ENCODE measurements around the gene EPHB2. TPM values are rescaled to one million over a fixed set of nuclear protein-coding genes. Genes with fewer than 3 reads are reported as not detected.

Gene EPHB2
- total and polyA plus RNA-seq, 2 of the 4 experiments (the other 2 are of a cell fraction), result 52.3 to 58.8 TPM

GRCh38 chr1:22824466-22824865, 113.8 kb downstream of the EPHB2 start:
- ATAC-seq (ENCODE audit: low read depth), result no peak
- intact Hi-C loops (cut with micrococcal nuclease), result no loop called here
- 90% methylated on average over 2 of the region's 10 CpGs; no CpG with 5 or more reads in 1 of the 2 experiments for WGBS, 2 experiments (ENCODE audit: extremely low coverage in 2 of 2, insufficient read length in 1 of 2)

More at GRCh38 chr1:22824466-22824865, 113.8 kb downstream of the EPHB2 start:
- Histone ChIP-seq H3K14ac (replicated peaks; ENCODE audit: low read depth, low read length) (no peak overlapping the region), H3K9me3 (ENCODE audit: control insufficient read depth, insufficient read depth, low read length) (no peaks in the 10 kb centered on the region), H2BK5ac (ENCODE audit: low read depth, low read length, poor library complexity, severe bottlenecking) (no peak overlapping the region), H2AFZ (replicated peaks; ENCODE audit: low read length, poor library complexity) (no peak overlapping the region), H4K8ac (ENCODE audit: low read depth in 2 of 2, low read length in 2 of 2) (no peak overlapping the region), H3K56ac (ENCODE audit: extremely low read depth, insufficient read depth, low read length) (no peak overlapping the region), H3K4me1 (ENCODE audit: control insufficient read depth, insufficient read depth, low read length) (peaks cover 24% of the 10 kb centered on the region), H2BK120ac (ENCODE audit: low read depth, low read length) (no peak overlapping the region), H2BK20ac (ENCODE audit: low read depth, low read length) (no peak overlapping the region), H3K79me1 (ENCODE audit: low read depth in 1 of 2, low read length in 2 of 2) (peaks cover 18 to 68% of the 10 kb centered on the region in 2 experiments), H3K4me2 (ENCODE audit: low read depth, low read length) (no peak overlapping the region), H3K27ac (ENCODE audit: insufficient read depth, low read length) (no peak overlapping the region), H3K18ac (ENCODE audit: low read depth, low read length) (no peak overlapping the region), H3K36me3 (ENCODE audit: control insufficient read depth, insufficient read depth, low read length) (0 out of 2 replicates have a peak, but pooled peaks cover 2% of the 10 kb centered on the region), H3K9me1 (ENCODE audit: insufficient read depth, low read length) (peaks cover 28% of the 10 kb centered on the region), H3K23ac (ENCODE audit: low read depth, low read length) (no peak overlapping the region), H4K20me1 (ENCODE audit: insufficient read depth, low read length) (peaks cover 20% of the 10 kb centered on the region; the same call in 1 of the 2 replicates), H3K4me3 (ENCODE audit: insufficient read depth, low read depth, low read length) (no peak overlapping the region), H4K91ac (ENCODE audit: insufficient read depth, low read depth, low read length) (no peak overlapping the region), H3K4ac (ENCODE audit: low read depth, low read length) (no peak overlapping the region), H2AK9ac (replicated peaks; ENCODE audit: low read depth, low read length, poor library complexity) (no peak overlapping the region), H2AK5ac (ENCODE audit: low read depth, low read length) (no peak overlapping the region), H3K27me3 (ENCODE audit: control insufficient read depth, insufficient read depth, low read length) (no peaks in the 10 kb centered on the region), H2BK15ac (ENCODE audit: low read depth, low read length) (no peak overlapping the region), H3K9ac (ENCODE audit: low read depth, low read length) (no peak overlapping the region), H4K5ac (ENCODE audit: low read depth, low read length) (no peak overlapping the region)
- in situ Hi-C loops (cut with MboI; ENCODE audit: low sequenced_read_pairs), result no loop called here
- no TSS peak for BruUV-seq (replicated peaks)
- no peak for TF ChIP-seq RFX5 (IDR thresholded peaks at IDR 0.05; ENCODE audit: low read depth, low read length)
- no peak for TF ChIP-seq POLR2A (IDR thresholded peaks at IDR 0.05; ENCODE audit: low read depth, low read length)
- no peak for TF ChIP-seq USF2 (IDR thresholded peaks at IDR 0.05; ENCODE audit: low read depth, low read length)
- TF ChIP-seq MAFK (IDR thresholded peaks at IDR 0.05; ENCODE audit: low read depth, low read length), result no peak
- TF ChIP-seq SMC3 (IDR thresholded peaks at IDR 0.05; ENCODE audit: low read depth, low read length), result no peak
- no peak for TF ChIP-seq RCOR1 (IDR thresholded peaks at IDR 0.05; ENCODE audit: insufficient replicate concordance, low read length)
- no peak for TF ChIP-seq RAD21 (IDR thresholded peaks at IDR 0.05; ENCODE audit: low read length)
- no peak for TF ChIP-seq MXI1 (IDR thresholded peaks at IDR 0.05; ENCODE audit: borderline replicate concordance, low read depth, low read length)
- TF ChIP-seq CEBPB (IDR thresholded peaks at IDR 0.05; ENCODE audit: low read depth, low read length), result no peak
- no peak for TF ChIP-seq ELK1 (IDR thresholded peaks at IDR 0.05; ENCODE audit: borderline replicate concordance, low read depth, low read length)
- no peak for TF ChIP-seq NFE2L2 (IDR thresholded peaks at IDR 0.05; ENCODE audit: low read depth, low read length)
- TF ChIP-seq MAZ (IDR thresholded peaks at IDR 0.05; ENCODE audit: borderline replicate concordance, low read depth, low read length), result no peak
- no peak for TF ChIP-seq CHD1 (IDR thresholded peaks at IDR 0.05; ENCODE audit: low read depth, low read length)
- no peak for TF ChIP-seq FOS (IDR thresholded peaks at IDR 0.05; ENCODE audit: low read depth, low read length)
- ChIA-PET CTCF (interaction anchor here (1.1 kb wide), 1 partner anchor 9 kb away, joined by 10 read pairs; no protein-coding TSS in a partner anchor), POLR2A (ENCODE audit: unreplicated experiment) (interaction anchor here (0.6 kb wide), 1 partner anchor 1205 kb away, joined by 4 read pairs; no protein-coding TSS in a partner anchor)
- dilution Hi-C loops (cut with HindIII; ENCODE audit: low sequenced_read_pairs, unreplicated experiment), result no loop called here
- DNase-seq, result no peak

All from IMR-90 (cell line).